GM21737 (cell line): Measurements from ENCODE around the gene SLC36A4.
A peak's percentile ranks its signal among the peaks of the same experiment; 100 is the strongest.
"Not testable (repeated sequence)": the region's sequence is repeated elsewhere in the genome, so short reads cannot be mapped to it uniquely, and the experiment has no call there.

Experiments
- ATAC-seq: cut with Tn5 transposase; IDR thresholded peaks from one replicate; pipeline ENCODE4 v1.9.1; 2021; ENCODE audit warnings: mild to moderate bottlenecking, moderate library complexity; ENCODE audit not compliant: unreplicated experiment

Gene SLC36A4

GRCh38 chr11:93197380-93198214, at the start of gene SLC36A4:
Gene SLC36A4, minus strand, starts transcription at chr11:93197991. Its CDS starts 159 bp downstream, at chr11:93197832.
- ATAC-seq = peak; percentile 88

- ATAC-seq = not testable (repeated sequence)
Observed at GRCh38 chr11:93246790-93247189, 49.0 kb upstream of the SLC36A4 start.

GRCh38 chr11:93244018-93244417, 46.2 kb upstream of the SLC36A4 start:
- ATAC-seq = no peak

- ATAC-seq = no peak
Observed at GRCh38 chr11:93239966-93240365, 42.2 kb upstream of the SLC36A4 start.

- ATAC-seq = no peak
Observed at GRCh38 chr11:93238956-93239355, 41.2 kb upstream of the SLC36A4 start.

GRCh38 chr11:93236741-93237675, 39.2 kb upstream of the SLC36A4 start:
- ATAC-seq = no peak

- peak; percentile 97 for ATAC-seq
Observed at GRCh38 chr11:93234602-93235207, 36.9 kb upstream of the SLC36A4 start.

- no peak for ATAC-seq
Observed at GRCh38 chr11:93229876-93230275, 32.1 kb upstream of the SLC36A4 start.

GRCh38 chr11:93225662-93226061, 27.9 kb upstream of the SLC36A4 start:
- ATAC-seq = no peak

GRCh38 chr11:93221539-93221938, 23.7 kb upstream of the SLC36A4 start:
- ATAC-seq = no peak

GRCh38 chr11:93220078-93220477, 22.3 kb upstream of the SLC36A4 start:
- ATAC-seq = no peak

GRCh38 chr11:93219440-93219839, 21.6 kb upstream of the SLC36A4 start:
- ATAC-seq = no peak

GRCh38 chr11:93216511-93217101, 18.8 kb upstream of the SLC36A4 start:
- ATAC-seq = no peak

- ATAC-seq = no peak
Observed at GRCh38 chr11:93213622-93214021, 15.8 kb upstream of the SLC36A4 start.

- no peak for ATAC-seq
Observed at GRCh38 chr11:93212094-93212493, 14.3 kb upstream of the SLC36A4 start.

- no peak for ATAC-seq
Observed at GRCh38 chr11:93209466-93209865, 11.7 kb upstream of the SLC36A4 start.

GRCh38 chr11:93208663-93209270, 11.0 kb upstream of the SLC36A4 start:
- no peak for ATAC-seq

GRCh38 chr11:93199616-93200015, 1.8 kb upstream of the SLC36A4 start:
- no peak for ATAC-seq

- ATAC-seq = no peak
Observed at GRCh38 chr11:93198215-93198845, 539 bp upstream of the SLC36A4 start.

GRCh38 chr11:93196816-93197379, 893 bp downstream of the SLC36A4 start:
- ATAC-seq = peak; percentile 4
